Brain microvascular endothelial cell (primary cell): ENCODE data around the gene COTL1.
"Not testable (repeated sequence)": the region's sequence is repeated elsewhere in the genome, so short reads cannot be mapped to it uniquely, and the experiment has no call there.

ENCODE experiments used
- DNase-seq: peaks from one replicate; pipeline ENCODE4 v3.0.0-alpha.2; 2020
- H3K27ac ChIP-seq: fragments of 250-450 bp; sonication (Bioruptor Pico); 2 replicates; pipeline ENCODE4 v1.5.1; 2020; ENCODE audit warnings: mild to moderate bottlenecking, moderate library complexity
- H3K27me3 ChIP-seq: fragments of 250-450 bp; sonication (Bioruptor Pico); replicated peaks from 2 replicates; pipeline ENCODE4 v1.5.1; 2020; ENCODE audit warnings: mild to moderate bottlenecking
- H3K36me3 ChIP-seq: fragments of 250-450 bp; sonication (Bioruptor Pico); replicated peaks from 2 replicates; pipeline ENCODE4 v1.5.1; 2020; ENCODE audit warnings: mild to moderate bottlenecking
- H3K4me3 ChIP-seq: 2 replicates; pipeline ENCODE4 v1.5.1; 2011; ENCODE audit warnings: low read depth, mild to moderate bottlenecking, control low read depth, low read length, moderate library complexity
- CTCF ChIP-seq: IDR thresholded peaks from 2 replicates; pipeline ENCODE4 v1.5.1; 2011; ENCODE audit warnings: low read depth, mild to moderate bottlenecking, moderate library complexity, low read length, control low read depth, inconsistent platforms; ENCODE audit errors: missing control alignments
- in situ Hi-C: cut with HindIII; loops from 2 replicates; pipeline ENCODE4 v1.10.0; 2017; ENCODE audit warnings: low sequenced_read_pairs, low pct_ligation_motif_present

Gene COTL1

GRCh38 chr16:84641643-84642358, 23.9 kb upstream of the COTL1 start:
- Histone ChIP-seq H3K27me3 (no peaks in the 10 kb centered on the region), H3K4me3 (no peak overlapping the region), H3K27ac (no peak overlapping the region), H3K36me3 (no peaks in the 10 kb centered on the region)
- in situ Hi-C loops = no loop called here
- no peak for DNase-seq
- TF ChIP-seq CTCF = no peak

GRCh38 chr16:84640145-84640544, 22.3 kb upstream of the COTL1 start:
- H3K27me3 ChIP-seq = no peaks in the 10 kb centered on the region
- H3K36me3 ChIP-seq = no peaks in the 10 kb centered on the region
- DNase-seq = no peak
- no peak for TF ChIP-seq CTCF
- in situ Hi-C loops = no loop called here
- H3K27ac ChIP-seq = no peak overlapping the region
- no peak overlapping the region for H3K4me3 ChIP-seq

- H3K36me3 ChIP-seq = no peaks in the 10 kb centered on the region
- H3K4me3 ChIP-seq = no peak overlapping the region
- TF ChIP-seq CTCF = no peak
- H3K27me3 ChIP-seq = no peaks in the 10 kb centered on the region
- DNase-seq = no peak
- no peak overlapping the region for H3K27ac ChIP-seq
- in situ Hi-C loops = no loop called here
Measured at GRCh38 chr16:84638231-84638806, 20.4 kb upstream of the COTL1 start.

GRCh38 chr16:84637709-84638108, 19.8 kb upstream of the COTL1 start:
- Histone ChIP-seq H3K27me3 (no peaks in the 10 kb centered on the region), H3K36me3 (no peaks in the 10 kb centered on the region), H3K4me3 (no peak overlapping the region), H3K27ac (no peak overlapping the region)
- TF ChIP-seq CTCF = no peak
- in situ Hi-C loops = no loop called here
- DNase-seq = no peak

- no peak overlapping the region for H3K27ac ChIP-seq
- H3K4me3 ChIP-seq = no peak overlapping the region
- no peaks in the 10 kb centered on the region for H3K27me3 ChIP-seq
- in situ Hi-C loops = no loop called here
- H3K36me3 ChIP-seq = no peaks in the 10 kb centered on the region
- no peak for TF ChIP-seq CTCF
- DNase-seq = no peak
Measured at GRCh38 chr16:84635702-84636101, 17.8 kb upstream of the COTL1 start.

- Histone ChIP-seq H3K36me3 (no peaks in the 10 kb centered on the region), H3K27ac (no peak overlapping the region), H3K4me3 (no peak overlapping the region), H3K27me3 (no peaks in the 10 kb centered on the region)
- no peak for TF ChIP-seq CTCF
- in situ Hi-C loops = no loop called here
- DNase-seq = peak; percentile 39
Measured at GRCh38 chr16:84633622-84634021, 15.7 kb upstream of the COTL1 start.

GRCh38 chr16:84632862-84633261, 15.0 kb upstream of the COTL1 start:
- in situ Hi-C loops, H3K27ac ChIP-seq, H3K4me3 ChIP-seq, DNase-seq, H3K27me3 ChIP-seq, H3K36me3 ChIP-seq: not testable (repeated sequence)
